Left cardiac atrium (tissue), 4 donors: ENCODE measurements around the gene KIAA0825. TPM values are rescaled to one million over a fixed set of nuclear protein-coding genes. Genes with fewer than 3 reads are reported as not detected.

ENCODE experiments used
- ATAC-seq, 2 donors: fragments of 200-7000 bp; cut with Tn5 transposase; one replicate each; pipeline ENCODE4 v1.9.1; 2020; ENCODE audit warnings: mild to moderate bottlenecking in 2 of 2, moderate library complexity in 2 of 2
- DNase-seq: peaks from one replicate; pipeline ENCODE4 v3.0.0-alpha.2; 2020
- intact Hi-C, 2 donors: fragments of 100-400 bp; cut with DNase I; formaldehyde crosslinking; loops; one replicate each; pipeline versions ENCODE4 v1.14.1 to v1.15.1; 2022 to 2023
- total RNA-seq, 2 donors: library from RNA; stranded (reverse); fragmentation: NEBNext Ultra II Directional; extraction: Animal tissue kit (Norgen Biotek cat#: 25700); gene quantifications; one replicate each; pipeline ENCODE4 v1.2.1, GENCODE V29; 2021
- donor health status: DM: no; HTN: yes; CAD: no.
- donor health status: DM: no; HTN: yes; CAD: no; lungs with severe emphysema.
- donor health status: DM: yes; HTN: yes; CAD: no.
- donor health status: Dilated cardiomyopathy.

Gene KIAA0825
- total RNA-seq, 2 donors from 2014 or later: 2.2 to 3.0 TPM

DNA sequence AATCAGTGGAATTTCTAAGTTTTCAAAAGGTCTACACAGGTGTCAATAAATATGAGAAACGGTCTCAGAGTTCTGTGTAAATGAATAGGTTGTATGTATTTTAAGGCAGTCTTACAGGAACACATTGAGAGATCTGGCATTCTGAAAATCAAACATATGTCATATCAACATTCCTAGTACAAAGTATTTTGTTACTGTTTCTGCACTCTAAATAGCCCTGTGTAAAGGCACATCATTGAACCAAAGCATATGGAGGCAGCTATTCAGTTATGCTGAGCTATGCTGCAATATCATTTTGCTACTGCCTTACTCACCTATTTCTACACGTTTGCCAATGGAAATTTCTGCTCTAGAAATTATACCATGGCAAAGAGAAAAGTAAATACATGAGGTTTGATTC, 379.1 kb downstream of the KIAA0825 start:
- ATAC-seq: no peak
- intact Hi-C loops: no loop called here
- no peak for DNase-seq

DNA sequence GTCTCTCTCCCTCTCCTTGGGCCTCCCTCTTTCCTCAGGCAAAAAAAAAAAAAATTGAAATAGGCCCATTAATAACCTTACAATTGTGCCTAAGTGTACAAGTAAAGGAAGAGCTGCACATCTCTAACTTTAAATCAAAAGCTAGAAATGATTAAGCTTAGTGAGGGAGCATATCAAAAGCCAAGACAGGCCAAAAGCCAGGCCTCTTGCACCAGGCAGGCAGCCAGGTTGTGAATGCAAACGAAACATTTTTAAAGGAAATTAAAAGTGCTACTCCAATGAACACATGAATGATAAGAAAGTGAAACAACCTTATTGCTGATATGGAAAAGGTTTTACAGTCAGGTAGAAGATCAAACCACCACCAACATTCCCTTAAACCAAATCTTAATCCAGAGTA, 383.4 kb downstream of the KIAA0825 start:
- intact Hi-C loops: no loop called here
- DNase-seq (no peak), ATAC-seq (no peak)

DNA sequence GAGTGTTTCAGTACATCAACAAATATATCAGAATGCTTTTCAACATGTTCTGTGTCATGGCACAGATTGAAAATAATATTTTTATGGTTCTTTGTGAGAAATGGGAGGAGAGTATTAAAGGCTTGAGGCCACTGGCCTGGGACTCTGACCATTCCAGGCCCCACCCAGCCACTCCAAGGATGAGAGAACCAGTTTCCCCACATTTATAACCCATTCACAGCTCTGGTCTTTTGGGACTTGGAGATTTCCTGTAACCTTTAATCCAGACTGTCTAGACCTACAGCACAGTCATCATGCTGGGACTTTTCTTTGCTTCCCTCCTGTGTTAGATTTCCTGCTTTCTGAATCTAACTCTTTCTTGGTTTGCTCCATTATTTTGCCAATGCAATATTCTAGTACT, 389.6 kb downstream of the KIAA0825 start:
- intact Hi-C loops: no loop called here
- ATAC-seq (peak in 1 of 2 donors; percentile 74), DNase-seq (no peak)

DNA sequence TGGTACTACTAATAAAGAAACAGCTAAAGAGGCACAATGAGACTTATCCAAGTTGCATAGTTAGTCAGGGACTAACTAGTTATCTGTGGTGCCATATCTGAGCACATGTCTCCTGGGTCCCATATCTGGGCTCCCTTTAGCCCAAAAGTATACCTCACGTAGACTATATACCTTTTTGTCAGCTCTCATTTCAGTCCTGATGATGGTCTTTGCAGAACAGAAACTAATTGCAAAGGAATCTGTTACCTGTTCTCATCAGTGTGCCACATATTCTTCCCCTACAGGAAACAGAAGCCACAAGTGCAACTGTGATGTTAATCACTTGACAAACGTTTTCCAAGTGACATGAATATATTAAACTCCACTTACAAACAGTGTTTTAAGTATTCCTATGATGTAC, 395.2 kb downstream of the KIAA0825 start:
- intact Hi-C loops: no loop called here
- no peak for ATAC-seq

DNA sequence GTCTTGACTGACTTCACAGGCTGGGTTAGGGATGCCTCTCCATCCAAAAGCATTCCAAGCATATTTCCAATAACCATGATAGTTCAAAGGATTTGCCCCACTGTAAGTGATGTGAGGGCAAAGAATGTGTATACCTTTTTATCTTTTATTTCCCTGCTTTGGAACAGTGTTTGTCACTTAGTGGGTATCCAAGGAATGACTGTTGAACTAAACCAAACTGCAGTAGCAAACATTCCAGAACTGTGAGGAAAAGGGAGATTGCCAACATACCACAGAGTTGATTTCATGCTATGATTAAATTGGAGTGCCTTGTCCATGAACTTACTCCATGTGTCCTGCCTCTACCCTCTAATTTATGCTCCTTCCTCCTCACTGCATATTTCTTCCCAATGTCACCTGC, 400.0 kb downstream of the KIAA0825 start:
- intact Hi-C loops: no loop called here
- ATAC-seq: no peak
- DNase-seq: no peak

More for the DNA sequence above, 395.2 kb downstream of the KIAA0825 start:
- no peak for DNase-seq

DNA sequence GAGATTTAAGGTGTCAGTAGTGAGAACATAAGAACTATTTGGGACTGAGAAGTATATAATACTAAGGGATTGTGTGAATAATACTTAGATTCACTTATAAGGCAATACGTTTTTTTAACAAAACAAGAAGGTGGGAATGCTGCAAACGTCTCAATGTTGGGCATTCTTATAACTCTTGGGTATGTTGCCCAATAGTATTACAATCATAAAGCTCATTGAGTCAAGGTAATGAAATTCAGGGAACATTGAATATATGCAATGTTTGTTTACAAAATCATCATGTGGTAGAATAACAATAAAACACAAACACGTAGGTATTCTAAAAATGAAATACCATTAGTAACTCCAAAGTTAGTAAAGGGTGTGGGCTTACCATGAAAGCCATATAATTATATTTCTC, 400.7 kb downstream of the KIAA0825 start:
- intact Hi-C loops: no loop called here
- ATAC-seq (no peak), DNase-seq (no peak)

DNA sequence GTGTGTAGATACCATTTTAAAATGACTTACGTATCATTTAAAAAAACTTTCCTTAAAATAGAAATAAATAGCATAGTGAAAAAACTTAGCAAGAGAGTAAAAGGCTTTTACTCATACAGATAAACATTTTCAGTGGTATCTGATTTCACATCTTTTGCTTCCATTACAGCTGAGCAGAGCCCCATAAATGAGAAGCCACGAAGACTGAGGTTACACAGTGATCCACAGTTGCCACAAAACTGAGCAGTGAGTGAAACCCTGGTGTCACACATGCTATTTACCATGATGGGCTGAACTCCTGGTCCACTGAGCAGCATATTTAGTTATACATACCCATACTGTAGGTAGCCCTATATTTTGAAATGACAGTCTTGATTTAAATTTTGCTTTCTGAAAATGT, 401.2 kb downstream of the KIAA0825 start:
- DNase-seq: no peak
- intact Hi-C loops: no loop called here
- ATAC-seq: no peak

DNA sequence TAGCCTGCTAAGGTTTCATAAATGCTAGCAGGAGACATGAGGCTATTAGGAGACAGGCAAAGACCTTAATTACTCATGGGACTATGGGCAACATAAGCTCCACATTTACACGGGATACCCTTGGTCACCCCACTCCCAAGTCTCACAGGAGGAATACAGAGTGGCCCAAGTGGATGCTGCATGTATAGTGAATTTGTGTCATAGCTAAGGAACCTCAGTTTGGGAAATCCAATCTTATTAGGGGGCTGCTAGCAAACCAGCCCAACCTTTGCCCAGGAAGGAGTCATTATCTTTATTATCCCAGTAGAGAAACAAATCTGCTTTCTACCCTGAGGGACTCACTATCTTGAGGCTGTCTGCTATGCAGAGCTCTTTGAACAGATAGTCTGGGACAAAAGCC, 405.9 kb downstream of the KIAA0825 start:
- ATAC-seq (no peak), DNase-seq (no peak)
- intact Hi-C loops: no loop called here

DNA sequence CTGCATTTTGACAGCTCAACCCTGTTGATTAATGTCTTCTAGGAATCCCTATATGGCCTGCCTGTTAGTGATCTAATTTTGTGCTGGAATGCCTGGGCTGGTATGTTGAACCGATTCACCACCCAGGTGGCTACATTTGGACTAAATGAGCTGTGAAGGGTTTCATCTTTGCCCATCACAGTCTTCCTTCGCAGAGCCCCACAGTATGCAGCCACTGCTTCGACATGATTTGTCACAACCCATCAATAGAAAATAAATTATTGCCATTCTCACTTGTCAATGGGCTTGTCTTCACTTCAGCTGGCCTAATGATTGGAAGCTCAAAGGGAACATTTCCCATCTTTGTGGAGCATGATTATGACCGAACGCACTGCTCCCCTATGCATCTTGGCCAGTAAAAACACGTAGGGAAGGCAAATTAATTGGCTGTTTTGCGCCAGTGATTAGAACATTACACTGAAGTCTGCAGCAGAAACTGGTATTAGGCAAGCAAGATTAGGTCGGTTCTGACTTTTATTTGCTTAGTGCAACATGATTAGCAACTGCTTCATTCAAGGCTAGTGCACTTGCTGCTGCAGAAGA, 408.5 kb downstream of the KIAA0825 start:
- no peak for ATAC-seq
- intact Hi-C loops: no loop called here

DNA sequence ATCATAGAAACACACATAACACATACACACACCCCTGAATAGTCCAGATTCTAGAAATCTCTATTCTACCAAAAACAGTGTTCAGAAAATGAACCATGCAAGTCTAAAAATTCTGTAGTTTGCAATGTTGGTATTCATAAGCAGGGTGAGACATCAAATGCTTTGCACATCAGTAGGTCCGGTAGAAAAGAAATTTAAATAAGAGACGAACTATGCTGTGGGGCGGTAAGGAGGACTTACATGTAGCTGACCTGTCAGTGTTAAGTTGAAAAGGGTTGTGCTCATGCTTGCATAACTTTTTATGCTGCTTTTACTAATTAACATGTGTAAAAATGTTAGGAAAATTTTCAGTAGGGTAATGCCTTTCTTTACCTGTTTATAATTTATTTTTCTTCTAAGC, 409.1 kb downstream of the KIAA0825 start:
- ATAC-seq (no peak), DNase-seq (no peak)
- intact Hi-C loops: no loop called here

More for the DNA sequence above, 408.5 kb downstream of the KIAA0825 start:
- no peak for DNase-seq

DNA sequence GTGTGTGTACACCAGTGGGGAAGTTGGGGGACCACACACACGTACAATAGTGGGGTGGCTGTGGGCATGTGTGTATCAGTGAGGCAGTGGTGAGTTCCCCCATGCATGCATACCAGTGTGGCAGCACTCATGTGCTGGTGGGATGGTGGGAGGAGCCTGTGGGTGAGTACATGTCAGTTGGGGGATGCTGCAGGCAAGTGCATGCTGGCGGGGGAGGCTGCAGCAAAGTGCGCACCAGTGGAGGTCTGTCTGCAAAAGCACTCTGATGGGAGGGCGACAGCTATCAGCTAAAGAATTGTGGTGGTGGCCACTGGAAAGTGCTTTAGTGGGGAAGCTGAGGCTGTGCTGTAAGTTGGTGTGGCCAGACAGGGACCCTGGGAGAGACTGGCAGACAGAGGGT, 418.8 kb downstream of the KIAA0825 start:
- DNase-seq (no peak), ATAC-seq (no peak)
- intact Hi-C loops: no loop called here

DNA sequence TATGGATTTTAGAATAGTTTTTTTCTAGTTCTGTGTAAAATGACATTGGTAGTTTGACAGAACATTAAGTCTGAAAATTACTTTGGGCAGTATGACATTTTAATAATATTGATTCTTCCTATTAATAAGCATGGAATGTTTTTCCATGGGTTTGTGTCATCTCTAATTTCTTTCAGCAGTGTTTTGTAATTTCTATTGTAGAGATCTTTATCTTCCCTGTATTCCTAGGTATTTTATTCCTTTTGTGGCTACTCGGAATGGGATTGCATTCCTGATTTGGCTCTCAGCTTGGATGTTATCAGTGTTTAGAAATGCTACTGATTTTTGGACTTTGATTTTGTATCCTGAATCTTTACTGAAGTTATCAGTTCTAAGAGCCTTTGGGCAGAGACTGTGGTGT, 420.4 kb downstream of the KIAA0825 start:
- ATAC-seq (no peak), DNase-seq (no peak)
- intact Hi-C loops: no loop called here

DNA sequence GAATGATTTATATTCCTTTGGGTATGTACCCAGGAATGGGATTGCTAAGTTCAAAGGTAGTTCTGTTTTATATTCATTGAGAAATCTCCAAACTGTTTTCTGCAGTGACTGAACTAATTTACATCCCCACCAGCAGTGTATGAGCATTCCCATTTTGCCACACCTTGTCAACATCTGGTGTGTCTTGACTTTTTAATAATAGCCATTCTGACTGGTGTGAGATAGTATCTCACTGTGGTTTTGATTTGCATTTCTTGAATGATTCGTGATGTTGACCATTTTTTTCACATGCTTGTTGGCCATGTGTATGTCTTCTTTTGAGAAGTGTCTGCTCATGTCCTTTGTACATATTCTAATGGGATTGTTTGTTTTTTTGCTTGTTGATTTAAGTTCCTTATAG, 421.5 kb downstream of the KIAA0825 start:
- DNase-seq (no peak), ATAC-seq (no peak)
- intact Hi-C loops: no loop called here

DNA sequence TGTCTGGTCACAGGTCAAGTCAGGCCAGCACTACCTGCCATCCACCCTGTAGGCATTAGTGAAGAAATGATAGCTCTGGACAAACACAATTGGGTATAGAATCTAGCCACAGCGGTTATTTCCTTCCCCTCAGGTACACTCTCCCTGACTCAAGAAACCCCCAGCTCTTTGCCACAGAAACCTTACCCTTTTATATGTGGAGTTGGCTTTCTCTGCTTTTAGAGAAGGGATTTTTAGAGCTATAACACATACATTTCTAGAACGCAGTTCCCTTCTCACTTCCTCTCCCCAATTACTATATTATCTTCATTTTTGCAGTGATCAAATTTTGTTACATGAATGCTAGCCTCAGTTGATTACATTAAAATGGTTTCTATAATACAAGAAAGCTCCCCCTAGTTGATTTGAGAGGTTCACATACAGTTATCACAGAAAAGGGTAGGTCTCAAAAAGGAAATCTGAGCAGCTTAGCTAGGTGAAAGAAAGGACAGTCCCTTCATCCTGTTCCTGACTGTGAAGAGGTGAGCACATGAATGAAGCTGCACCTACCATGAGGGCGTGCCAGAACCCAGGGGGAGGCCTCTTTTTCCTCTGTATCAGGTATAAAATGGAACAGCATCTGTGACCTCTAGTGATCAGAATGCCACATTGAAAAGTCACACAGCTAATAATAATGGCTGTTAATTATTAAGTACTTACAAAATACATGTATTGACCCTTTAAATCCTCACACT, 425.6 kb downstream of the KIAA0825 start:
- ATAC-seq (no peak), DNase-seq (no peak)
- intact Hi-C loops: no loop called here

DNA sequence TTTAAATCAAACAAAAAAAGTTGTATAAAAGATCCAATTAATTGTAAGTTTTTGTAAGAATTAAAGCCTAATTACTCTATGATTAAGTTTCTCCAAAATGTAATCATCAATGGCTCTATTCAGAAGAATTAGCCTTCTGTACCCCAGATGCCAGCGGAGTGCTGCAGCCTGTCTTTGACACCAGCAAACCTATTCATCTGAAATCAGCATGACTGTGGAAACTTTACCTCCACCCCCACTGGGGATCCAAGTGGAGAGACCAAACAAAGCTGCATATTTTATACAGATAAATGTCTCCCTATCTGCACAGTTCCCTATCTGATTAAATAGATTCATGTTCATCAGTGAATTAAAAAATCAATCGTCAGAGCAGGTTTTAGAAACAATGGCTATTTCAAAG, 426.8 kb downstream of the KIAA0825 start:
- ATAC-seq (no peak), DNase-seq (no peak)
- intact Hi-C loops: no loop called here

DNA sequence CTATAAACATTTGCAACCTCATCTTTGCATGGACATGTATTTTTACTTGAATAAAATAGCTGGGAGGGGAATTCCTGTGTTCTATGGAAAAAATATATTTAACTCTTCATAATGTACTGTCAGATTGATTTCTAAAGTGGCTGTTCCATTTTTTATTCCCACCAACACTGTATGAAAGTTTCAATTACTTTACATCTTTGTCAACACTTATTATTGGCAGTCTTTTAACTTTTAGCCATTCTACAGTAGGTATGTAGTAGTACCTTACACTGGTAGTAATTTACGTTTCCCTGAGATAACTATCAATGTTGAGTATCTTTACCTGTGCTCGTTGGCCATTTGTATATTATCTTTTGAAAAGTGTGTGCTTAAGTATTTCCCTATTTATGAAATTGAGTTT, 429.7 kb downstream of the KIAA0825 start:
- ATAC-seq: no peak
- DNase-seq: no peak
- intact Hi-C loops: no loop called here

DNA sequence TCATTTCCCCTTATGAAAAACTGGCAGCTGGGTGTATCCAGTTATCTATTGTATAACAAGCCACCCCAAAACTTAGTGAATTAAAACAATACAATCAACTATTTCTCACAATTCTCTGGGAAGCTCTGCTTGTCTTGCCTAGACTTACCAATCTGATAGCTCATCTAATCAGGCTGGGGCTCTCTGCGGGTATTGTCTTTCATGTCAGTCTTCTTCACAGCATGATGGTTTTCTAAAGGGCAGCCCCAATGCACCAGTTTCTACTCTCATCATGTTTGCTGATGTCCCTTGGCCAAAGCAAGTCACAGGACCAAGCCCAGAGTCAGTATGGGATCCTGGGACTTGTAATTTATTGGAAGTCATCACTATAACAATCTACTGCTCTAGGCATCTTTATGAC, 433.5 kb downstream of the KIAA0825 start:
- intact Hi-C loops: no loop called here
- DNase-seq (no peak), ATAC-seq (no peak)

DNA sequence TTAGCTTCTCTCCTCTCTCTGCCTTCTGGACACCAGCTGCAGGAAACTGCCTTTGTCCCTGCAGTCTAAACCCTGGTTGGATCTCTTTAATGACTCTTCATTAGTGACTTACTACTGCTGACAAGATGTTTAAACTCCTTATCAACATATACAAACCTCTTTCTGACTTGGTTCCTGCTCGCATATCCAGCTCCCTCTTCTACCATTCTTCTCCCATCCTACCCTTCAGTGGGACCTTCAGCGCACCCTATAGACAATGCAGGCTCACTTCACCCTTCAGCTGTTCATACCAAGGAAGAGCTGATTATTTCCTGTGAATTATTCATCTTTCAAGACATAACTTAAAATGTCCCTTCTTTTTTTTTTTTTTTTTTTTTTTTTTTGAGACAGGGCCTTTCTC, 436.5 kb downstream of the KIAA0825 start:
- intact Hi-C loops: no loop called here
- DNase-seq (no peak), ATAC-seq (no peak)

DNA sequence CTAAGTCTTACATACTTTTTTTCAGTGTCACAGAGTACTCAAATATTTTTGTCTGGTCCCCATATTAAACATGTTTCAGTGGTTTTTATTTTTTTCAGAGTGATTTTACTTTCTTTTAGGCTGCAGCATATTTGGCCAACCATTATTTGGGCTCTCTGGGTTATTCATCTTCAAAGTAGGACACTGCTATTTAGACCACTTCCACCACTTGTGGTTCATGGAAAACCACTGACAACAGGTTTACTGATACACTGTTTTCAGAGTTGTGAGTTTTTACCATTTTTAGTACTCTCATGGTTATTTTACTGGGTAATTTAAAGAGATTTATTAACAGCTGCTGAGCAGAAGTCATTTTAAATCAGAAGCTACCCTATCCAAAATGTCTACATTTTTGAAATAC, 437.6 kb downstream of the KIAA0825 start:
- DNase-seq: no peak
- no peak for ATAC-seq
- intact Hi-C loops: no loop called here

DNA sequence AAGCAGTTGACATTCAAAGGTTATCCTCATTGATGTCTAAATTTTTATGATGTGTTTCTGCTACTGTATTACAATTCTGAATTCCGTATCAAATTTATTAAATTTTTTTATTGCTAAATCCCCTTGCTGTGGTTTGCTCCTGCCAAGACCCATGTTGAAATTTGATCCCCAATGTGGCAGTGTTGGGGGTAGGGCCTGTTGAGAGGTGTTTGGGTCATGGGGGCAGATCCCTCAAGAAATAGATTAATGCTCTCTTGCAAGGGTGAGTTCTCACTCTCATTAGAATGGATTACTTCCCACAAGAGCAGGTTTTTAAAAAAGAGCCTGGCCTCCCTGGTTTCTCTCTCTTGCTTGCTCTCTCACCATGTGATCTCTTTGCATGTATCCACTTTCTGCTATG, 442.5 kb downstream of the KIAA0825 start:
- intact Hi-C loops: no loop called here
- no peak for ATAC-seq
- no peak for DNase-seq

DNA sequence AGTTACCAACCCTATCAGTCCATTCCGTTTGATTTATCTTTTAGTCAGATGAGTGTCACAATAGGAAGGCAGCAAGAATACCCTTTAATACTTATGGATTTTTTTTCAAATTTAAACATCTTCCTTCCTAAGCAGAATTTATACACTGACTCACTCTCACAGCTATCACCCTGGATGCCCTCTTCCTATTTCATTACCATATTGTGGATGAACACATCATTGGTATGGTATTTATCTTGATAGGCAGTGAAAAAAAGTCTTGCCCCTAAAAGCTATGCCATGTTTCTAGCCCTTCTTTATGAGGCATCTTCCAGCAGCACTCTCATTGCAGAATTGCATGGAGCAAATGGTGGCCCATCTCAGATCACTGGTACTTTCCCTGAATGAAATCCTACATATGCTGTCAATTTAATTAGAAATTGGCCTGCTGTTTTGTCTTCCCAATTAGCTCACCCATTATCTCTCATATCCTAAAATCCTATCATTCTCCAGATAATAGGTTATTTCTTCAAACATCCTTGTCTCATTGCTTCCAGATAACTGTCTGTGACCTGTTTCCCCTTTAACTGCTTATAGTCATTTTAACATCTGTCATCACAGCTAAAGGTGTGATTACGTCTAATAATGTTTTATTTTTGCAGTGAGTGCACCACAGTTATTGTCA, 443.5 kb downstream of the KIAA0825 start:
- intact Hi-C loops: no loop called here
- ATAC-seq: no peak

More for the DNA sequence above, 443.5 kb downstream of the KIAA0825 start:
- DNase-seq: no peak
